HG02623 (cell line): ENCODE measurements around the gene VSTM2B.

Source experiments
- ATAC-seq: cut with Tn5 transposase; IDR thresholded peaks from one replicate; pipeline ENCODE4 v1.9.1; 2021; ENCODE audit warnings: moderate library complexity; ENCODE audit not compliant: unreplicated experiment

The VSTM2B gene

DNA sequence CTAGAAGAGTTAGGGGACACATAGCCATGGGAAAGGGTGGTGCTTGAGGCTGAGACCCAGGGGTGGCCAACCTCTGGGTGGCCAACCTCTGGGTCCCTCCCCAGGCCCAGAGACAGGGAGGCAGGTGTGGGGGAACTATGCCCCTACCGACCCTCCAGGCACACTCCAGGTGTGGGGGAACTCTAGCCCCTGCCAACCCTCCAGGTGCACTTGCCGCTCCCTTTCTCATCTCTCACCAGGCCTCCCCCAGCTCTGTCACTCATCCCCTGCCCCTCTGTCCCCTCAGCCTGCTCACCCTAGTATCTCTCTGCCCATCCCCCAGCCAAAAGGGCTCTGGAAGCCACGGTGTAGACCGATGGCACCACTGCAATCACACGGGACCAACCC lies 10.6 kb upstream of the VSTM2B start:
- no peak for ATAC-seq

DNA sequence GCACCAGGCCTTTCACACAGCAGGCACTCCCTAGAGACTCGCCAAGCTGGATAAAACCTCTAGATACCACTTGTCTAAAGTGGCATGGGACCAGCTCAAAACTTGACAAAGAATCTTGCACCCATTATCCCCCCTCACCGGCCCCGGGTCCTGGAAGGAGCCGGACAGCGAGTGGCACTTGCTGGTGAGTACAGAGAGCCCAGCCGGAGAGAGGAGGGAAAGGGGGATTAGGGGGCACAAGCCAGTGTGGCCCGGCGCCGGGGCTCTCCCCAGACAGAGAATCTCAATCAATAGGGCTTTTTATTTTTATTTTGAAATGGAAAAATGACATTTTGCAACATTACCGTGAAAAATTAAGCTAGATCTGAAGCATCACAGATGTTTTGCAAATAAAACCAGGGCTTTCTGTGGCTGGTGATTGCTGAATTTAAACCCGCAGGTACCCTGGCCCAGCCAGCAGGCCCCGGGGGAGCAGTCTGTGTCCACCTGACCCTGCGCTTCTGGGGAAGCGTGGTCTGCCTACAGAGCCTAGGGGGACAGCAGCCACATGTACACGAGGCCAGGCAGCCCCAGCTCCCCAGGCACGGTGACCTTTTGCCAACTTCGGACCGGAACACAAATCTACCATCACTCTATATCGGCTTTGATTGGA lies 10.0 kb upstream of the VSTM2B start:
- no peak for ATAC-seq

DNA sequence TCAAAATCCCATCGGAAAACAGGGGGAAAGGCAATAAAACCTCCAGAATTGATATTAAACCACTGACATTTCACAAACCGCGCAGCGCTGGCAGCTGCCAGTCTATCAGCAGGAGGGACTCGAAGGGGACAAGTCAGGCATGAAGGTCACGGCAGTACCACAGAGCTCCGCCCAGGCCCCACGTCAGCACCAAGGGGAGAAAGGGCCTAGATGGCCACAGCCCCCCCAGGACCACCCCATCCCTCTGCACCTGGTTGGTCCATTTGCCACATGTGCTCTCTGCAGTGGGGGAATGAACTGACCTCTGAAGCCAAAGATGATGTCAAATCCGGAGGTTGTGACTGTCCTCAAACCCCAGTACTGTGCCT lies 9.5 kb upstream of the VSTM2B start:
- ATAC-seq, result no peak

DNA sequence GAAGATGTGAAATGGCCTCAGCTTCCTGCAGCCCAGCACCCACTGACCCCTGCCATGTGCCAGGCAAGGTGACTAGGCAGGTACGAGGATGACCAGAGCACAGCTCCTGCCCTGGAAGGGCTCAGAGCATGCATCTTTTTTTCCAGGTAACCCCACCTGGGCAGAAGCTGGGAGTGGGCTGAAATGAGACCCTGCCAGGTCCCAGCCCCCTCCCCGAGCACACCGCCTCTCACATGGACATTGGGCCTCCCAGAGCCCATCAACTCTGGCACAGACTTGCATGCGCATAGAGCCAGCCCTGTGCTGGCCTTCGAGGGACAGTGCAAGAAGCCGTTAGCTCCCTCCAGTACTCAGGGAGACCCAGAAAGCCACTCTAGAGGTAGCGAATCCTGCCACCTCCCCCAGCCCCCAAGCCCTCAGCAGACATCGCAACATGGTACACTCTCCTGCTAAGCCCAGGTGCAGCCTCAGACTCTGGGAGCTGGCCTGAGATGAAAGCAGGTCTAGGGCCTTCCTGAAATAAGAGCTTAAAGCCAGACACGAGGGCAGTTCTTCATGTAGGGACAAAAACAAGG lies 8.9 kb upstream of the VSTM2B start:
- ATAC-seq, result no peak

DNA sequence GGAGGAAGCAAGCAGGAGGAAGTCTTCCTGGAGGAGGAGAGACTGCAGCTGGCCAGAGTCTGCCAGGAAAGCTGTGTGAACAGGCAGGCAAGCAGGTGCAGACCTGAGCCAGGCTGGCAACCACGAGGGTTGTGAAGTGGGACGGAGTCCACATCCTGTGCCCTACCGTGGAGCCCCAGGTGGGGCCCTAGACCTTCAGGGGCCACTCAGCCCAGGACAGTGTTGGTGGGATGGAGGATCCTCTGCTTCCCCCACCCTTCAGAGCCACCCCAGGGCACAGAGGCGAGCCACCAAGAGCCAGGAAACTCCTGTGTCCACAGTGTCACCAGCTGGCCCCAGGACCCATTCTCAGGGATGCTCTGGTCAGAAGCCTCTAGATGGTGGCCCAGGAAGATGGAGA lies 8.4 kb upstream of the VSTM2B start:
- ATAC-seq, result no peak

DNA sequence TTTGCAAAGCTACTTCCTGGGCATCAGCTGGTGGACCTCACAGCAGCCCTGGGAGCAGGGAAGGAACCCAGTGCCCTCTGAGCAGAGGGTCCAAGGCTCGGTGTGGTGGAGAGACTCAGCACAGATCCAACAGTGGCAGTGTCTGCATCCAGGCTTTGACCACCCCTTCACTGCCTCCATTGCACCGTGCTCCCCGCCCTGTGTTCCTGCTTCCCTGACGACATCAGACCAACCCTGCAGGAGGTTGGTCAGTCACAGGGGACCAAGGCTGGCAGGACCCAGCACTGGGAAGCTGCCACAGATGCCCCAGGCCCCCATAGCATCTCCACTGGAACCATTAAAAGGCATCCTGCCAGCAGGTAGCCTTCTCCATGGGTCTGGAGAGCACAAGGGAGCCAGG lies 7.8 kb upstream of the VSTM2B start:
- no peak for ATAC-seq

DNA sequence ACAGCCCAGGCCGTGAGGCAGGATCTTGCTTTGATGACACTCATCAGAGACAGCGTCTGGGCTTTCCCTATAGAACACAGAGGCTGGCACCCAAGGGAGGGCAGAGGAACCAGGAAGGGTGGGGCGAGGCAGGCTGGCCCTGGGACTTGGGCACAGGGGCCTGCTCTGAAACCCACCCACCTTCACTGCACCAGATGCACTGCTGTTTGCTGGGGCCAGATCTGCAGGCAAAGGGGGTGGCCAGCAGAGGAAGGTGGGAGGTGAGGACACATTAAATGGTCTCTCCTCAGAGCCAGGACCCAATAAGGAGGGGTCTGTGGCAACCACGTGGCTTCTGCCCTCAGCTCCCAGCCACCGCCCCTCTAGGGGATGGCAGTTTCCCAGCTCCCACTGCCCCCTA lies 6.6 kb upstream of the VSTM2B start:
- ATAC-seq, result no peak

DNA sequence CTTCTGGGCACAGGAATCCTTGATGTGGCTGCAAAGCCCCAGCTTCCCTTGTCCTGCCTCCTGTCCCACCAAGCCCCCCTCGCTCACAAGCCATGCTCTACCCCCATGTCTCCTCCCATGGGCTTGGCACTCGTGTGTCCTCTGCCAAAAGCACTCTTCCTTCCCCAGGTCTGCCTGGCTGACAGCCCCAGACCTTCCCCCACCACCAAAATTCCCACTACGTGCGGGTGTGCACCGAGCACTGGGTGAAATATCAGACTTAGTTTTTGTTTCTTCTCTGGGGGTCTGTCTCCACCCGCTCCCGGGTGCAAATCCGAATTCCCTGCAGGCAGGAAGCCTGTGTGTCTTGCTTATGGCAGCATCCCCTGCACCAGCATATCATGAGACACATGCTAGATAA lies 5.9 kb upstream of the VSTM2B start:
- no peak for ATAC-seq

DNA sequence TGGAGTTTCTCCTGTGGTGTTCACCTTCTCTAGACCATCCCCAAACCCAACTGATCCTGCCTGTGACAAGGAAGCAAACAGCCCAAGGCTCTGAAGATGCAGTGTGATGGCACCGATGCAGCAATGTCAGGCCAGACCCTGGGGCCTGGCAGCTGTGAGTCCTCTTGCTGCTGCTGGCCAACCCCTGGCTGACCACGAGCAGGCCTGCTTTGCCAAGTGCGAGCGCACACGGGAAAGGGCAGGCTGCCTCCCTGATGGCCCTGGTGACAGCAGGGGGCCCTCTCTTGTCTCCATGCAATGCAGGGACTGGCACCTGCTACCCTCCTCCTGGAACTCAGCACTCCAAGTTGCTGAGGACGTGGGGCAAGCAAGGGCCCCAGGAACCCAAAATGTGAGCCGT lies 5.4 kb upstream of the VSTM2B start:
- no peak for ATAC-seq

DNA sequence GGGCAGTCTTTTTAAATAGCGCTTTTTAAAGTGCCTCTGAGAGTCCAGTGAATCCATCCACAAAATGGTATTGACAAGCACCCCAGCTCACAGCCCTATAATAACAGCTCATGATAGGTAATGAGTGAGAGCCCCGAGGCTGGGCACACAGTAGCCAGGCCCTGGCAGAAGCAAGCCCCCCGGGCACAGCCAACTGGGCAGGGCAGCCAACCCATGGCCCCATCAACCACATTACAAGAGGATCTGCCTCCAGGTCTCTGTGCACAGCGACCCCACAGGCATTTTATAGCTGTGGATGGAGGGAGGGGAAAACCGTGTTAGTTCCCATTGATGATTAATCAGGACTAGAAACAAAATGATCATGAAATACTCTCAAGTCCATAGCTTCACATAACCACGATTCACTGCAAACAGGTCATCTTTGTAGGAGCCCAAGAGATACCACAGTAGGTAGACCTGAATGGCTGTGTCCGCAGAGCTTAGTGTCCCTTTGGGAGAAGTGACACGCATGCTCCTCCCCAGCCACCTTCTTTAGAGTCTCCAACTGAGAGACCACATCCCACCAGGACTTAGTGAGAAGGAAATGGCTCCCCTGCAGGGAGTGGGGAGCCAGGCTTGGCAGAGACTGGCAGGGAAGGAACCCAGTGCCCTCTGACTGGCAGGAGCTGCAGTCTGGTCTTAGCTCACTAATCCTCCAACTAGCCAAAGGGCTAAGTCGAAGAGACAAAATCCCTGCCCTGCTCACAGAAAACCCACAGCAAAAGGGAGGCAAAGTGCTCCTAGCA lies 4.3 kb upstream of the VSTM2B start:
- no peak for ATAC-seq

DNA sequence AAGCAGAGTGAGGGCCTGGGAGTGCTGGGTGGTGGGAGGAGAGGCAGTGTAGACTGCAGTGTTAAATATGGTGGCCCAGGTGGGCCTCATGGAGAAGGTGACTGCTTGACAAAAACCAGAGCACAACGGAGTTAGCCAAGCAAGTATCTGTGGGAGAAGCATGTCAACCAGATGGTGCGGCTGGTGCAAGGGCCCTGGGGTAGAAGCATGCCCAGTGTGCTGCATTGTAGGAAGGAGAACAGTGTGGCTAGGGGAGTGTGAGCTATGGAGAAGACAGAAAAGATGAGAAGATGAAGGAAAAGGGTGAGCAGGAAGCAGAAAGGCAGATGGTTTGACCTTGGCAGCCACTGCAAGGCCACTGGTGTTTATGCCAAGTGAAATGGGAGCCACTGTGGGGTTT lies 2.2 kb upstream of the VSTM2B start:
- ATAC-seq, result no peak

DNA sequence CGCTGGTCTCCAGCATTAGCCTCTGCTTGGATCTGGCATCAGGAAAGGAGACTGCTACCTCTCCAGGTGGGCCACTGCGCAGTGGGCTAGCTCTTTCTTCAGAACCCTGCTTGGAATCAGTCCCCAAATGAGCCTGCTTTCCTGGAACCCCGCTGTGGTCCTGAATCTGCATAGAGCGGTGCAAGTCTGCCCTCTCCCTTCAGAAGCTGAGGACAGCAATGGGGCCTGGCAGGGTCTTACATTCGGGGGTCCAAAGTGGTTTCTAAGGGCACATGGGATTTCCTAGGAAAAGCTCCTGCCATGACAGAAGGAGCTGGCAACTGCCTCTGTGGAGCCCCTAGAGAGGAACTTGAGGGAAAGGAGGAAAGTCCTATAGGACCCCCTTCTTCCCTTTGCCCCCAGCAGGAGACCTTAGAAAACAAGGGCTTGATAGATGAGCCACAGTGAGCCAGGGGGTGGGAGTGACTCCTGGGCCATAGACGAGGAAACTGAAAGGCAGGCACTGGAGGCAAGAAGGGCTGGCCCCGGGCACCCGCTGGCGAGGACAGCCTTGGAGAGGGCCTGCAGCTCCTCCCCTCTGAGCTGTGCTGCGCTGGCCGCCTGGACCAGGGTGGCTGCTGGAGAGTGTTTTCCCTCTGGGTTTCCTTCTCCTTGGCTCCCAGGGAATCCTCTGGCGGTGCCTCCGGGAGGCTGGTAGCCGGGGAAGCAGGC lies 1.4 kb upstream of the VSTM2B start:
- ATAC-seq, result no peak

DNA sequence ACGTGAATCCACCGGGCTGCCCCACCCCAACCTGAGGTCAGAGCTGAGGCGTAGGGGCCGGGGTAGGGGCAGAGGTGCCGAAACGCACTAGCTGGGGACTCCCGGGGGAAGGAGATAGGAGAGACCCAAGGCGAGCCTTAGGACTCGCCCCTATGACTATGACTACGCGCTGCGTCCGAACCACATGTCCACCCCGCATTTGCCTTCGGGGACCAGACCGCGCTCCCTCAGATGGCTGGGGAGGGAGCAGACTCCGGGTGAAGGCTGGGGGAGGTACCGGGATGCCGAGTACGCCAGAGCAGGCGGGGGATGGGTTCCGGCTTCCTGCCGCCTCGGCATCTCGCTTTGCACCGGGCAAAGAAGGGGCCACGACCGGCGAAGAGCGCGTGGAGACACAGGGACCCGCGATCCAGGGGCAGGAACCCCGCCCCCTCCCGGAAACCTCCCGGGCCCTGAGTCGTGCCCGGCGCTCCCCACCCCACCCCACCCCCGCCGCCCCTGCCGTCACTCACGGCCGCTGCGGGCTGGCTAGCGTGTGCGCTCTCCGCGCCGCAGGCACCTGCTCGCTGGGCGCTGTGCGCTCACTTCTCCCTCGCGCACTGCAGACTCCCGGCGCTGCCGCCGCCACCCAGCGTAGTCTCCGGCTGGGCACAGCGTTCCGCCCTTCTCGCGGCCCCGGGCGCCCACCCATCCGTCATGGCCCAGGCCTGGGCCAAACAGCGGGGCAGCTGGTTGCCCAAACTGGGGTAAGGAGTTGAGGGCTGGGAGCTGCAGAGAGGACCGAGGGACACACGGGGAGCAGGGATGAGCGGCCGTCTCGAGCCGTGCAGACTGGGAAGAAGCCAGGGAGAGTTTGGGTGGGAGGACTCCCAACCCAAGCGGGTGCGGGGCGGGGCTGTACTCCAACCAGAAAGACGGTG lies 622 bp upstream of the VSTM2B start:
- ATAC-seq, result no peak

DNA sequence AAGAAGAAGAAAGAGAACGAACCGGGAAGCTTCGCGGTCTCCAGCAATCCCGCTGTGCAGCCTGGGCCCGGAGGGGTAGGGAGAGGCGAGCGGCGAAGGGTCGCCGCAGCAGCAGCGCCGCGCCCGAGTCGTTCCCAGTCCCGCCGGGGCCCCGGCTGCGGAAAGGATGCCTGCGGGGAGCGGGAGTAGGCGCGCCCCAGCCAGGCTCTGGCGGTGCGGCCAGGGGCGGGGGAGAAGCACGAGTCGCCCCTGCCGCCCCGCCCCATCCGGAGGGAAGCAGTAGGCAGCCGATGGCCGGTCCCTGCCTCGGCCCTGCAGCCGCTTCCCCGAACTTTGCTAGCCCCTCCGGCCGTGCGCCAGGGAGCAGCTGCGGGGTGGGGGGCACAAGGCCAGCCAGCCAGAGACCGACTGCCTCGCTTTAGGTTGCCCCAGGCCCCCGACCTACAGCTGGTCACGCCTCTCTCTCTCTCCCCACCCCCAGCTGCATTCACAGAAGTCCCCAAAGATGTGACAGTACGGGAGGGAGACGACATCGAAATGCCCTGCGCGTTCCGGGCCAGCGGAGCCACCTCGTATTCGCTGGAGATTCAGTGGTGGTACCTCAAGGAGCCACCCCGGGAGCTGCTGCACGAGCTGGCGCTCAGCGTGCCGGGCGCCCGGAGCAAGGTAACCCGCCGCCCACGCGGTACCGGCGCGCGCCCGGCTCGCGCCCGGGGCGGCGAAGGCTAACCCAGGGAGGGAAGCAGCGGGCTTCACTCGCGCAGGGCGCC lies 1.1 kb downstream of the VSTM2B start:
- no peak for ATAC-seq

DNA sequence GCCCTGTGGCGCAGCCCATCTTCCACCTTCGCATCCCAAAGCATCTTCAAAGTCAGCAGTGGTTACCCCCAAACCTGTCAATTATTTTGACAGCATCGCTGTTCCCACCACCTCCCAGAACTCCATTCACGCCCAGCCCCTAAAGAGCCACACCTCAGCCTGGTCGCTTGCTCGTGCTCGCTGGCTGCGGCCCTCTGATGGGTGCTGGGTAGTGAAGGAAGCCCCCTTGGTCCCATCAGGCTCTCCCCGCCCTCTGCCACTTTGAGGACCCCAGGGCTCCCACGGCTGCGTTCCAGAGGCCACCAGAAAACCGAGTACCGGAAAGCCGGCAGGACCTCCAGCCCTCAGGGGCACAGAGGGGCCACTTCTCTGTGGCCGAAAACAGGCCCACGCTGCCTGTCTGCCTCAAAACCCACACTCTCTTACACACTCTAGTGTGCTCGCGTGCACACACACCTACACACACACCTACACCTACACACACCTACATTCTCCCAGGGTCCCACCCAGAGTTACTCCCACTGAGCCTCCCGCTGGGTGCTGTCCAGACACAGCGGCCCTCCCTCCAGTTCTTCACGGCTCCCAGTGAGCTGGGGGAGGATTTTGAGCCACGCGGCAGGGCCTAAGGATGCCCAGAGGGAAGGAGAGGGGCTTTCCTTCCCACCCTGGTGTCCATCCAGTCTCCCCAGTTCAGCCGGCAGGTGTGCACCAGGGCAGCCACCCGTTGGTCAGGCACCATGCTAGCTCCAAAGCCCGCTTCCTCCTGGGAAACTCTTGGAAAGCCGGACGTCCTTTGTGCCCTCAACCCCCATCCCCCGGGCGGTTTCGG lies 1.9 kb downstream of the VSTM2B start:
- no peak for ATAC-seq

DNA sequence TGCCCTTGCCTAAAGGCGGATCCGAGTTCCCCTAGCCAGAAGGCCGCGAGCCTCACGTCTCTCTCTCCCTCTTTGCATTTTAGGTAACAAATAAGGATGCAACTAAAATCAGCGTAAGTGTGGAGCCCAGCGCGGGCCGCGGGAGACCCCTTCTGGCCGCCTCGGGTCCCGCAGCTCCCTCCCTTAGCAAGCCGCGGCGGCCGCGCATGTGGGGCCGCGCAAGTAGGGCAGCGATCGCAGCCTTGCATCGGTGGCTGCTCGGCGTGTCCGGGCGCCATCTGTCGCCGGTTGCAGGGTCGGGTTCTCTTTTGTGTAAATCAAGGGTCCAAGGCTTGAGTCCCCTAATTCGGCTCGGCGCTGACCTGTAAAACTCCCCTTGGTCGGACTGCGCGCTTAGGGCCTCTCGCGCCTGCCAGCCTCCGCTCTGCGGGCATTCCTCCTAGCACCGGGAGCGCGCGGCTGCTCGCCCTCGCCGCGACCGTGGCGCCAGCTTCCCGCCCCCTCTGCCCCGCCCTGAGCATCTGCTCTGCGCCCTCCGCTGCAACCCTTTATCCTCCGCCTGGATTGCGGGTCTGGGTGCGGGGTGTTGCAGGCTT lies 2.7 kb downstream of the VSTM2B start:
- no peak for ATAC-seq

DNA sequence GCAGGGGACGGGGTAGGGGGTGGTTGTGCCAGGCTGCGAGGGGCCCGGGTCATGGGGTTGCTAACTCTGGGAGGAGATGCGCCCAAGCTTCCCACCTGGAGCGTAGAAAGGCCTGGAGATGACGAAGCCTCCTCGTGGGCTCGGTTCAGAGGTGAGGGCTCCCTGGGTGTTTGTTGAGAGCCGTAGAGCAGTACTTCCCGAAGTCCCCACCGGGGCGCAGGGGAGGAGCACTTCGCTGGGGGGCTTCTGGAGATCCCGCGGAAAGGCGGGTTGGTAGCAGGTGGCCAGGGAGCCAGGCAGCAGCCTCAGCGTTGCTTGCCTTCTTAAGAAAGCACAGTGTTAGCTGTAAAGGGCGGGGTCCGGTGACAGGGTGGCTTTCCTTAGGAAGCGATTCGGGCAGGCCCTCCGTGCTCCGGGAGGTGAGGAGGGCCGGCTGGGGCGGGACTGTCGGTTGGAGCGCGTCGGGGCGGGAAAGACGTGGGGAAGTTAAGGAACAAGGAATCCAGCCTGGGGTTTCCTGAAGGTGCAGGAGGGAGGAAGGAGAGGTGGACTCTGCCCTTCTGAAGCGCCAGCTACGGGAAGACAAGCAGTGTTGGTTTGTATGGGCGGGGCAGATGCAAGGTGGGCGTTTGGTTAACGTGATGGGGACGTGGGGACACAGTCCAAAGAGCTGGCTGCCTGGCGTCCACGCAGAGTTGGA lies 3.3 kb downstream of the VSTM2B start:
- no peak for ATAC-seq
